ENCODE measurements around the gene C16orf78.

Gene C16orf78

DNA sequence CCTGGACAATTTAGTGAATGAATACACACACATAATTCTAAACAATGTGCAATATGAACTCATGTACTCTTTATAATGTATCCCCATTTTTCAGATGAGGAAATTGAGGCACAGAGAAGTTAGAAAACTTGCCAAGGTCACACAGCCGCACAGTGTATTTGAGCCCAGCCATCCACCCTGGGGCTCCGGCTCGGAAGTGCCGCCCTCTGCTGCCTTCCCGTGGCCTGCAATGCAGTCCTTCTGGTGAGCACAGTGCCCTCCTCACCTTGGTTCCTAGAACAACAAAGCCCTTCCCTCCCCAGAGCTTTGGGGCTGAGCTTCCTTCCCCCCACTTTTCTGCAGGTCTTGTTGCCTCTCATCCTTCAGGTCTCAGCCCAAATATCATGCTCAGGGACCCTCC is 63.7 kb downstream of the C16orf78 start:
- DNase-seq = no peak

DNA sequence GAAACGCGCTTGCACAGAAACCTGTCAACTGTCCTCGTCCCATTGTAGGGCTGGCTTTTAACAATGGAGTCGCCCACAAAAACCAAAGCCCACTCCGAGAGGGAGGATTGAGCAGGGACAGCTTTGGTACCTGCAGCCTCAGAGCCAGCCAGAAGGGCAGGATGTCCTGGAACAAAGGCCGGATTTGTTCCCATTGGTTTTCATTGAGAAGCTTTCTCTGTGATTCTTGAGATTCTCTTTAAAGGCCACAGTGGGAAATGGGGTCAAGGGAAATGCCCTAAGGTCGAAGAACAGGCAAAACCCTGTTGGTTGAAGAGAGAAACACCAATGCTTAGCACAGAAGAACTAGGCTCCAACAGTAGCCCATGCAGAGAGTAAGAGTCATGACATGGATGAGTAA is 65.4 kb downstream of the C16orf78 start:
- DNase-seq = no peak

DNA sequence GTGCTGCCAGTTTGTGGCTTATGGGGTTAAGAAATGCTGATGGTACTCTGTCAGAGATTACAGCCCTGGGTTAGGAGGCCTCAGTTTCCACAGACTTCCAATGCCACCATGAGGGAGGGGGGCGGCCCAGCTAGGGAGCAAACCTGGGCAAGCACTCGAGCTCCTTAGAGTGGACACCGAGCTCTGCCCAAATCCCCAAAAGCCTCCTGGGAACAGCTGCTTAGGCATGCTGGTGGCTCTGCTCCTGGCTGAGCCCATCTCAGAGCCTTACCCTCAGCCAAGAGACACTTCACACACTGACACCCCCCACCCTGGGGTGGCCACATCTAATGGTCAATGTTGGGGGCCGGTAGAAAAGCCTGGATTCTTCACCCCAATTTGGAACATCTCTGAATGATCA is 66.1 kb downstream of the C16orf78 start:
- no peak for DNase-seq

DNA sequence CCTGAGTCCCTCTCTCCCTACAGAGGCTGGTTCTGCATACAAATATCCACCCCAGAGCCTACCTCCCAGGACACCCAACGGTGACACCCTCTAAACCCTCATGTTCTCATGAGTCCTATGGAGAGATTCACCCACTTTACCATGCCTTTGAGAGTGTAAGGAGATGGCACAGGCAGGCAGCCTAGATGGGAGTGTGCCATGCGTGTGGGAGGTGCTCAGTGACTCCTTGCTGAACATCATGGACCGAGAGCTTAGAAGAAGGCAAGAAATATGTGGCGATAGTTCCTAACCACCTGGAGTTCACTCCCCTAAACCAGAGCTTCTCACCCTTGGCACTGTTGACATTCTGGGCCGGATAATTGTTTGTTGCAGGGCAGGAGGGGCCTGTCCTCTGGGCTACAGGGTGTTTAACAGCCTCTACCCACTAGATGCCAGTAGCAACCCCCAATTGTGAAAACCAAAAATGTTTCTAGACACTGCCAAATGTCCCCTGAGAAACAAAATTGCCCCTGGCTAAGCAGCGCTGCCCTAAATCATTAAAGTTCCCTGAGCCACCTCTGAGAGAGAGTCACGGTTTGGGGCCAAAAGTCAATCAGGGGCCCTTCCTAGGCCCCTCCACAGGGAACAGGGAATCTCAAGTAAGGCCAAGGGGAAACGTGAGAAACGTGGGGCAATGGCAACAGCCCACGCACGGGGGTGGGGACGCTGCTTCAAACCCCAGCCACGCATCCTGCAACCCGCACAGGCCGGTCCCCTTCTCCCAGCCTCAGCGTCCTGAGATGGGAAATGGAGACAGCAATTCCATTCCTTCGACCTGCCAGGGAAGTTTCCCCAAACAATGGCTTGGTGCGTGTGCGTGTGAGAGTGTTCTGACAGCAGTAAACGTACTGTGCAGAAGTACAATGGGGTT is 66.8 kb downstream of the C16orf78 start:
- no peak for DNase-seq

DNA sequence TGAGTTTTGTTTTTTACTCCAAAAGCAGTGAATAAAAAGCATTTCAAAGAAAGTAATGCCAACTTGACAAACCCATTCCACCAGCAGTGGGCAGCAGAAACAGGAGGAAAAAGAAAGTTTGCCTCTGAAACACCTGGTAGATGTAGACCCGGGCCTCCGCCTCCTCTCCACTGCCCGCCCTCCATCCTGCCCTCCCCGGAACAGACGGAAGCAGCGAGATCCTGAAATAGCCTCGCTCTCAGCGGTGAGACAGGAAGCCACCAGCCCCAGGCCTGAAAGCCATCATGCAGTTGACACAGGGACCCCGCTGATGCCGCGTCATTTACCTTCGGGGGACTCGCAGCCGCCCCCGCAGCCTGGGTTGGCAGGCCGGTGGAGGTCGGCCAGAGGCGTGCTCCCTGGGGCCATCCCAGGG is 67.8 kb downstream of the C16orf78 start:
- DNase-seq = no peak

DNA sequence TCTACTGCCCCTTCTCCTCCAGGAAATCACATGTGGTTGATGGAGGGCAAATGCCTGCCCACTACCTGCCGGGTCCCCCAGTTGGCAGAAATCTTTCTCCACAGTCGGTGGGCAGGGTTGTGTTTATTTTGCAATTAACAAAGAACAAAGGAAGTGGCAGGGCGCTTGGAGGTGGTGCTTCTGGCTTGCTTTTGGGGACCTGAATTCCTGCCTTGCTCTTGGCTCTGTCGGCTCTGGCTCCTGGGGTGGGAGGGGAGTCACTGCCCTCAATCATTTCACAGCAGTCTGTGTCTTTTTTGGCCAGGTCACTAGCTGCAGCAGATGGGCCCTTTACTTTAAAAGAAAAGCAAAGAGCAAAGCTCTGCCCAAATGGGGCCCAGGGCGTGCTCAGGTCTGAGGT is 69.2 kb downstream of the C16orf78 start:
- no peak for DNase-seq

DNA sequence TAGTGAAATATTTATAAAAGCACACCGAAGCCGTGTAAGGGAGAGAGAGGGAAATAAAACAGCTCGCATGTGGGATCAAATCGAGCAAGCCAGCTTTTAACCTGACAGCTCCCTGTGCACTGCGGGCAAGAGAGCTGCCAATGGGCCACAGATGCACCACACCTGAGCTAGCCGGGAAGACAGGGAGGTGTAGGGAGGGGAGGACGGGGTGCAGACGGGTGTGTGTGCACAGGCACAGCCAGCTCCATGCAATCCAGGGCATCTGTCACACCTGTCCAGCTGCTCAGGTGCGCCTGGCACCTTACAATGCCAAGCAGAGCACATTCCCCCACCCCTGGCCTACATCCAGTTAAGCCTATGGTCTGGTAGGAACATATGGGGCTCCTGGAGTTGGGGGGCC is 70.0 kb downstream of the C16orf78 start:
- no peak for DNase-seq

DNA sequence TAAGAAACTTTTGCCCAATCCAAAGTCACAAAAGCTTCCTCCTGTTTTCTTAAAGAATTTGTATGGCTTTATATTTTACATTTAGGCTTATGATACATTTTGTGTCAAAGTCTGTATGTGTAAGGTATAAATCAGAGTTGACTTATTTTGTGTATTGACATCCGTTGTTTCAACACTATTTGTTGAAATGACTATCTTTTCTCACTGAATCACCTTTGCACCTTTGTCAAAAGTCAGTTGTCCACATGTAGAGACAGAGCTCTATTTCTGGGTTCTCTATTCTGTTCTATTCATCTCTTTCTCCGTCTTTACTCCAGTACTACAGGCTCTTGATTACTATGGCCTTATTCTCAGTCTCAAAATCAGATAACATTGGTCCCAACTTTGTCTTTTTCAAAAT is 73.2 kb downstream of the C16orf78 start:
- DNase-seq = no peak
